ENCODE measurements around the gene ABHD6.
"Not testable (repeated sequence)": the region's sequence is repeated elsewhere in the genome, so short reads cannot be mapped to it uniquely, and the experiment has no call there.

Gene ABHD6

DNA sequence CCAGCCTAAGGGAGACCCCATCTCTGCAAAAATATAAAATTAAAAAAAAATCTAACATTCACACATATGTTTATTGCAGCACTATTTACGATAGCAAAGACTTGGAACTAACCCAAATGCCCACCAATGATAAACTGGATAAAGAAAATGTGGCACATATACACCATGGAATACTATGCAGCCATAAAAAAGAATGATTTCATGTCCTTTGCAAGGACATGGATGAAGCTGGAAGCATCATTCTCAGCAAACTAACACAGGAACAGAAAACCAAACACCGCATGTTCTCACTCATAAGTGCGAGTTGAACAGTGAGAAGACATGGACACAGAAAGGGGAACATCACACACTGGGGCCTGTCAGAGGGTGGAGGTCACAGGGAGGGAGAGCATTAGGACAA, 35.8 kb downstream of the ABHD6 start:
- not testable (repeated sequence) for DNase-seq (ENCODE audit: low read depth in 2 of 3, low spot score in 1 of 3)

DNA sequence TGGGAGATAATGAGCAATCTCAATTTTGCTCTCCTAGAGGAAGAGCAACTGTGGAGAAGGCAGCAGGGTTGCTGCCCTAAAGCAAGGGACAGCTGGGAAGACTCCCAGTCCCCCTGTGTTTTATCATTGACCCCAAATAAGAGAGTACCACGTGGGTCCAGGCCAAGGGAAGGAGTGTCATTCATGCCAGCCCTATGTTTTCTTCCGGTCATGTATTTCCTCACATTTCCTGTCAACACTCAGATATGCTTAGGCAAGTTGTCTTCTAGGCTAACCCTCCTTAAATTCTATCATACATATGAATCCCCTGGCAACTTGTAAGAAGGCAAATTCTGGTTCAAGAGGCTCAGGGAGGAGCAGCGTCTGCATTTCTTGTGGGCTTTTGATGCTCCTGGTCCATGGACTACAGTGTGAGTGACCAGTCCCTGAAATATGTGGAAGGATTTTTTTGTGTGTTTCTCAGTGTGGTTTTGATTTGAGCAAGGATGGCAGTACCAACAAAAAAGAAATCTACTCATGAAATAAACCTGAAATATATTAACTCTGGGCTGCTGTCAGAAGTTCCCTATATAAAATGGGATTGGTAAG, 36.5 kb downstream of the ABHD6 start:
- DNase-seq (ENCODE audit: low read depth in 2 of 3, low spot score in 1 of 3): no peak

DNA sequence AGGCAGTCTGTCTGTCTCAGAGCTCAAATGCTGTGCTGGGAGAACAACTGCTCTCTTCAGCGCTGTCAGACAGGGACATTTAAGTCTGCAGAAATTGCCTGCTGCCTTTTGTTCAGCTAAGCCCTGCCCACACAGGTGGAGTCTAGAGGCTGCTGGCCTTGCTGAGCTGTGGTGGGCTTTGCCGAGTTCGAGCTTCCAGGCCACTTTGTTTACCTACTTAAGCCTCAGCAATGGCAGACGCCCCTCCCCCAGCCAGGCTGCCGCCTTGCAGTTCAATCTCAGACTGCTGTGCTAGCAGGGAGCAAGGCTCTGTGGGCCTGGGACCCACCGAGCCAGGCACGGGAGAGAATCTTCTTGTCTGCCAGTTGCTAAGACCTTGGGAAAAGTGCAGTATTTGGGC, 43.5 kb downstream of the ABHD6 start:
- no peak for DNase-seq (ENCODE audit: low read depth in 2 of 3, low spot score in 1 of 3)

DNA sequence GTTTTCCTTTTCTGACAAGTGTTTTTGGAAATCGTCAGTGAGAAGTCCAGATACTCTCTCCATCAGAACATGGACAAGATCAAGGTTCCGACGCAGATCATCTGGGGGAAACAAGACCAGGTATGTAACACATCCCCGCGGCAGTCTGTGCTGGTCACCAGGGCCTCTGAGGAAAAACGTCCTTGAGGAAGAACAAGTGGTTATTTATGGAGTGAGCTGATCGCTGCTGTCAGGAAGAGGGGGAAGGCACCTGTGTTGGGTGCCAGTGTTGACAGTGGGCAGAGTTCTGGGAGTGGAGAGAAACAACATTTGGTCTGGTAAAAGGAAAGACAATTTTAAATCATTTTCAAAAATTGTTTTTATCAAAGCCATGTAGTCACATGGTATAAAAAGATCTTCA, 47.7 kb downstream of the ABHD6 start:
- DNase-seq (ENCODE audit: low read depth in 2 of 3, low spot score in 1 of 3): no peak

DNA sequence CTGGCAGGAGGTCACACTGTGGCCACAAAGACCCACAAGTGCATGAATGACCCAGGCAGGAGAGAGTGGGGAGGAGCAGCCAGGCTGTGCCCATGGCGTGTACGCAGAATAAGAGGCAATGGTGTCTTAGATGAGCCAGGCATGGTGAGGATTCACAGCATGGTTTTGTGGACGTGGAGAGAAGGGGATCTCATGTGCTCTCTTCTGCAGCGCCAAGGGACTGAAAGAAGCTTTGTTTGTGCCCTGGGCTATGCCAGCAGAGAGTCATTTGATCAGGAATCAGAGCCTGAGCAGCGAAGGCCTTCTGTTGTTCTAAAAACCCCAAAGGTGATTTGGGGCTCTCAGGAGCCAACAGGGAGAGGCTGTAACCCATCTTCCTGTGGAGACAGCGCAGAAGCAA, 49.8 kb downstream of the ABHD6 start:
- DNase-seq (ENCODE audit: low read depth in 2 of 3, low spot score in 1 of 3): no peak

DNA sequence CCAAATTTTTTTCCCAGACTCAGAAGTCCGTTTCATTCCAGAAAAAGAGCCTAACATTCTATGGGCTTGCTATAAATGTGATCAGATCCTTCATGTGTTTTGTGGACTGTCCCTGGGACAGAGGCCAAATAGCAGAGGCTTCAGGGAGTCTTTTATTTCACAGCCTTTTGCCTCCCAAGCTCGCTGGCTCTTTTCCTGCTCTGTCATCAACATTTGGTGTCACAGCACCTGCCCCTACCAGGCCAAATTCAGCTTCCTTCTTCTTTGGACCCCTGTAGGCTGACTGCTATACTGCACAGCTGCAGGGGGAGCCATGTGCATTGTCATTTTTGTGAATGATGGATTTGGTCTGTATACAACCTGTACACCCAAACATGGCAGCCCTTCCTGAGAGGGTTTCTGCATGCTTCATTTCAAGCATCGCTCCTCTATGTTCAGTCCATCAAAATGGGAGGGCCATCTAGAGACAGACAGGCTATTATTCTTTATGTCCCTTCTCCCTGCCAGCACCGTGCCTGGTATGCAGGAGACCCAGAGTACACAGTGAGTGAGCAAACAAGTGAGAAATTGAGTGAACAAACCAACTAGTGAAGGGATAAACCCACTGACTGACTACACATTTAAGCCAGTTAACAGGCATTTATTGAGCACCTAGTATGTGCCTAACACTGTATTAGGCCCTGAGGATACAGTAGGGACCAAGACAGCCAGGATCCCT, 50.6 kb downstream of the ABHD6 start:
- DNase-seq (ENCODE audit: low read depth in 2 of 3, low spot score in 1 of 3): no peak

DNA sequence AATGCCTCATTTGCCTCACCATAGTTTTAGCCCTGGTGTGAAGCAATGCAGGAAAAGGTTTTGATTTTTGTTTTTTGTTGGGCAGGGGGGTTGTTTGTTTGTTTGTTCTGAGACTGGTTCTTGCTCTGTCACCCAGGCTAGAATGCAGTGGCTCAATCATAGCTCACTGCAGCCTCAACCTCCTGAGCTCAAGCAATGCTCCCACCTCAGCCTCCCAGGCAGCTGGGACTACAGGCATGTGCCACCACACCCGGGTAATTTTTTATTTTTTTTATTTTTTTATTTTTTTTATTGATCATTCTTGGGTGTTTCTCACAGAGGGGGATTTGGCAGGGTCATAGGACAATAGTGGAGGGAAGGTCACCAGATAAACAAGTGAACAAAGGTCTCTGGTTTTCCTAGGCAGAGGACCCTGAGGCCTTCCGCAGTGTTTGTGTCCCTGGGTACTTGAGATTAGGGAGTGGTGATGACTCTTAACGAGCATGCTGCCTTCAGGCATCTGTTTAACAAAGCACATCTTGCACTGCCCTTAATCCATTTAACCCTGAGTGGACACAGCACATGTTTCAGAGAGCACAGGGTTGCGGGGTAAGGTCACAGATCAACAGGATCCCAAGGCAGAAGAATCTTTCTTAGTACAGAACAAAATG, 51.5 kb downstream of the ABHD6 start:
- DNase-seq (ENCODE audit: low read depth in 2 of 3, low spot score in 1 of 3): not testable (repeated sequence)

DNA sequence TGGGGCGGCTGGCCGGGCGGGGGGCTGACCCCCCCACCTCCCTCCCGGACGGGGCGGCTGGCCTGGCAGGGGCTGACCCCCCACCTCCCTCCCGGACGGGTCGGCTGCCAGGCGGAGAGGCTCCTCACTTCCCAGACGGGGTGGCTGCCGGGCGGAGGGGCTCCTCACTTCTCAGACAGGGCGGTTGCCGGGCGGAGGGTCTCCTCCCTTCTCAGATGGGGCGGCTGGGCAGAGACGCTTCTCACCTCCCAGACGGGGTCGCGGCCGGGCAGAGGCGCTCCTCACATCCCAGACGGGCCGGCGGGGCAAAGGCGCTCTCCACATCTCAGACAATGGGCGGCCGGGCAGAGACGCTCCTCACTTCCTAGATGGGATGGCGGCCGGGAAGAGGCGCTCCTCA, 52.9 kb downstream of the ABHD6 start:
- not testable (repeated sequence) for DNase-seq (ENCODE audit: low read depth in 2 of 3, low spot score in 1 of 3)

DNA sequence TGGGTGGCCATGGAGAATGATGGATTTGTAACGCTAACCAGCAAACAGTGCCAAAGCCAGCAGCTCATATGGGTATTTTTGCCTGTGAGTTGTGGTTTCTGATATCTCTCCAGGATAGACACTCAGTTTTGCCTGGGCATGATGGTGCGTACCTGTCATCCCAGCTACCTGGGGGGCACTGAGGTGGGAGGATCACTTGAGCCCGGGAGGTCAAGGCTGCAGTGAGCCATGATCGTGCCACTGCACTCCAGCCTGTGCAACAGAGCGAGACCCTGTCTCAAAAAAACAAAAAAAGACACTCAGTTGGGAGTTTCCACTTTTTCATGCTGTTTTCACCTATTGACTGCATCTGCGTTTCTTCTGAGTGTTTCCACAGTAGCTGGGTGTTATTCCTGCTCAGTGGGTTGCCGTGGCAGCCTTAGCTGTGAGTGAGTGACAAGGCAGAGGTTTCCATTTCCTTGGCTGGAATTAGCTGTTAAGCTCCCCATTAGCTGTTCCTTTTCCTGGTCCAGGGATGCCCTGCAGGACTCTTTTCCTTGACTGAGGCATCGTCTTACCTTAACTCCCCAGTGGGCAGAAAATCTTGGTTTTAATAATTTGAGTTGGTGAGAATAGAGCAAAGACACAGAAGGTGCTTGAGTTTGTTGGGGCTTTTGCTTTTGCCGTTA, 54.2 kb downstream of the ABHD6 start:
- no peak for DNase-seq (ENCODE audit: low read depth in 2 of 3, low spot score in 1 of 3)

DNA sequence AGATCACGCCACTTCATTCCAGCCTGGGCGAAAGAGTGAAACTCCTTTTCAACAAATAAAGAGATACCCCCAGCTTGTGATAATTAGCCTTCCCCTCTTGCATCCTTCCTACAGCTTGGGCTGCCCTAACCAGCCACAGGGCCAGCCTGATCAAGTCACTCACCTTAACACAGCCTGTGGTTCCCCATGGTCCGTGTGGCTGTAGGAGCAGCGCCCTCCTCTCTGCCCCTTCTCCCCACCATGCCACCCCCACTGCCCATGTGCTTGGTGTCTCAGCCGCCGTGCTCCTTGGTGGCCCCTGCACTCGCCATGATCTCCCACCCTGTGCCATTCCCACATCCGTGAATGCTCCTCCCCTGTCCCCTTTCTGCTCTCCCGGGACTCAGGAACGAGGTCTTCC, 55.3 kb downstream of the ABHD6 start:
- DNase-seq (ENCODE audit: low read depth in 2 of 3, low spot score in 1 of 3): no peak

DNA sequence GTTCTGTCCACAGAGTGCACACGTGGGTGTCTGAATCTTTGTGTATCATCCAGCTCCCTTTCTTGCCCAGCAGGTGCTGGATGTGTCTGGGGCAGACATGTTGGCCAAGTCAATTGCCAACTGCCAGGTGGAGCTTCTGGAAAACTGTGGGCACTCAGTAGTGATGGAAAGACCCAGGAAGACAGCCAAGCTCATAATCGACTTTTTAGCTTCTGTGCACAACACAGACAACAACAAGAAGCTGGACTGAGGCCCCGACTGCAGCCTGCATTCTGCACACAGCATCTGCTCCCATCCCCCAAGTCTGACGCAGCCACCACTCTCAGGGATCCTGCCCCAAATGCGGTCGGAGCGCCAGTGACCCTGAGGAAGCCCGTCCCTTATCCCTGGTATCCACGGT, 55.9 kb downstream of the ABHD6 start:
- no peak for DNase-seq (ENCODE audit: low read depth in 2 of 3, low spot score in 1 of 3)

DNA sequence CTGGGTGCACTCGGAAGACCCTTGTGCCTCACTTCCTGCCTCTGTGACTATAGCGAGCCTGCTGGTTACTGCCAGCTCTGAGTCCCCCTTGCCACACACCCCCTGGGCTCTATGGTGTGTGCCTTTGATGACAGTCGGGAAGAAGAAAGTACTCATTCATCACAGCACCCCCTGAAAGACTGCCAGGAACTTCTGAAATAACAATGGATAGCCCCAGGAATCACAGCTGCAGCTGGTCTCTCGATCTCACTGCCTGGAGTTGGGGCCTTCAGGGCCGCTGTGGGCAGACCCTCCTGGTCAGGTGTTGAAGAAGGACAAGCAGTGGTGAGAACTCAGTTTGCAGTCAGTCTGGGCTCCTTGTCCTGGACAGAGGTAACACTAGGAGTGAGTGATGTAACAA, 58.7 kb downstream of the ABHD6 start:
- no peak for DNase-seq (ENCODE audit: low read depth in 2 of 3, low spot score in 1 of 3)

DNA sequence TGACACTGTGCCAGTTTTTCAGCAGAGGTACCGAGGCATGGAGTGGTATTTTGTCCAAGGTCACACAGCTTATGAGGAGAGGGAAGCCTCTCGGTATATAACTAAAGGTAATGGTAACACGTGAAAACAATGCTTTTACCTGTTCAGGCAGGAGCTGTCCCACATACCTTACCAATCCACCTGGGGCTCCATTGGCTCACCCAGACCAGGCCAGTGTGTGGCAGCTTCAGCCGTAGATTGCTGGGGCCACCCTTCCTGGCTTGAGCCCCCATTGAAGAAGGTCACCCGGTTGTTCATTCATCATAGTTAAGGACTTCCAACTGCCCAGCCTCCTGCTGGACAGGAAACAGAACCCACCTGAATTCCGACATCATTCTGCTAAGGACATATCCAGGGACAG, 59.3 kb downstream of the ABHD6 start:
- DNase-seq (ENCODE audit: low read depth in 2 of 3, low spot score in 1 of 3): no peak

DNA sequence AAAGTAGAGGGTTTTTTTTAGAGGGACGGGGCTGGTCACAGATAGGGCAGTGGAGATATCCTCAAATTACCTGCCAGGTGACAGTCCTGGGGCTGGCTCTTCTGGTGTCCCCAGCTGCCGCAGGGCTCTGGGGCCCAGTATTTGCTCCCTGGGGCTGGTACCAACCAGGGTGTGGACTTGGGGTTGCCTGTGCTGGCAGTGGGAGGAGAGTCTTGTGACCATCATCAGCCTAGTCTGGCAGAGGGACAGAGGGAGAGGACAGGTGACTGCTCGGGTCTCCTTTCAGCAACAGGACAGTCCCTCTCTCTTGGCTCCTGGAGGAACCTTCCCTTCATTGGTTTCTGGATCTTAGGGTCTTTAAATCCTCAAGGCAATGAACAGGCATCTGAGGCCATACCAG, 60.6 kb downstream of the ABHD6 start:
- no peak for DNase-seq (ENCODE audit: low read depth in 2 of 3, low spot score in 1 of 3)

DNA sequence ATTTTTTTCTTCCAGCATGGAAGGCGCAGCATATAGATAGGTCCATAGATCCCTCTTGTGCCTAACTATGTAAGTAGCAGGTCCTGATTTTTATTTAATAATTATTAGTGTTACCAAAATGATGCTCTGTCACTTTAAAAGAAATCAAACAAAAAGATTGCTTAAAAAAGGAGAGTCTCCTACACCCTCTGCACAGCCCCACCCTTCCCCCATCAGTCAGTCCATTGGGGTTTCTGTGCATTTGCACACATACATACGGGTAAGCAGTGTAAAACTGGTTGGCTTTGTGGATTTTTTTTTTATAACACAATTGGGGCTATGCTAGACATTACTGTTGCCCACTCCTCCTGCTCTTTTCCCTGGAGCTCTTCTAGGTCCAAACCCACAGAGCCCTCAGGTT, 61.5 kb downstream of the ABHD6 start:
- DNase-seq (ENCODE audit: low read depth in 2 of 3, low spot score in 1 of 3): no peak

DNA sequence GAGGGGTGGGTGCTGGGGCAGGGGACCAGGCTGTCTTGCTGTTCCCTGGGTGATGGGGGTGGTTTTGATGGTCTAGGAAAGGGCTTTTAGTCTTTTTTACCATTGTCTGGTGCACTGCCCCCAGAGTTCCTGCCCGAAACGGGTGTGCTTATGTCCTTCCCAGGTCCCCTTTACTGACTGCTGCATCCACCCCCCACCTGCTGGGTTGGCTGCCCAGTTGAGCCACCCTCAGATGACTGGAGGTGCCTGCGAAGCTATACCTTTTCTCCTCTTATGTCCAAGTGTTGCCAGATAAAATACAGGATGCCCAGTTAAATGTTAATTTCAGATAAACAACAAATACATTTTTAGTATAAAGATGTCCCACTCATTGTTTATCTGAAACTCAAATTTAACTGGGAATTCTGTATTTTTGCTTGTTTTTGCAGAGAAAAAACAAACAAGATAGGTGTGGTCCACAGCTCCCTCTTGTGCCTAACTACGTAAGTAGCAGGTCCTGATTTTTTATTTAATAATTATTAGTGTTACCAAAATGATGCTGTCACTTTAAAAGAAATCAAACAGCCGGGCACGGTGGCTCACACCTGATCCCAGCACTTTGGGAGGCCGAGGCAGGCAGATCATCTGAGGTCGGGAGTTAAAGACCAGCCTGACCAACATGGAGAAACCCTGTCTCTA, 62.4 kb downstream of the ABHD6 start:
- no peak for DNase-seq (ENCODE audit: low read depth in 2 of 3, low spot score in 1 of 3)

DNA sequence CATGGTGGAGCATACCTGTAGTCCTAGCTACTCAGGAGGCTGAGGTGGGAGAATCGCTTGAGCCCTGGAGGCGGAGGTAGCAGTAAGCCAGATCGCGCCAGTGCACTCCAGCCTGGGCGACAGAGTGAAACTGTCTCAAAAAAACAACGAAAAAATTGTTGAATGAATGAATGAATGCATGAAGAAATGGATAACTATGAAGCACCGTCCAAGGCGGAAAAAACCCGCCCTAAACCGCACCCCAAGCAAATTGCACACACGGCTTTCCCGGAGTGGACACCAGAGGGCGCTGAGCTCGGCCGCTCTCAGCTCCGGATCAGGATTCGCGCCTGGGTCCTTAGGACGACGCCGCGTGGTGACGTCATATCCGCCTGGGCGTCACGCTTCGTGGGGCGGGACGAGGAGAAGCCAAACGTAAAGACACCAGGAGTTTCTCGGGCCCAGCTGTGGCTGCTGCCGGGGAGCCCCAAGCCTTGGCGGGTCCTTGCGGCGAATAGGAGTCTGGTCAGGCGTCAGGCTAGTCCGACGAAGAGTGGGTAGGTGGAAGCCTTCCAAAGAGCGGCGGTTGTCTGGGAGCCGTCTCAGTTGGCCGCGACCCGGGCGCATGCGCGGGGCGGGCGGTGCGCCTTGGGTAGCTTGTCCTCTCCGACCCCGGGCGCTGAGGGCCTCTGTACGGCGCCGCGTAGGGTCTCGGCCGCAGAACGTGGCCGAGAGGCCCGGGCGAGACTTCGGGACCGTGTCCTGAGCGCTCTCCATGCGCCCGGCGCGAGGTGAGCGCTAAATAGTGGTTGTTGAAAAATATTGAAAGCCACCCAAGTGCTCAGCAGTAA, 68.5 kb downstream of the ABHD6 start, which contains the start of the genes HTD2 and RPP14:
Gene HTD2, plus strand, starts transcription at position 639 of the 830 bp plus-strand sequence. CDS start 11,094 bp downstream, outside the sequence.
Gene RPP14, plus strand, starts transcription at position 364 of the 830 bp plus-strand sequence. CDS start 4,085 bp downstream, outside the sequence.
- DNase-seq (ENCODE audit: low read depth in 2 of 3, low spot score in 1 of 3): peak; percentile 98 to 99 (median 99)

DNA sequence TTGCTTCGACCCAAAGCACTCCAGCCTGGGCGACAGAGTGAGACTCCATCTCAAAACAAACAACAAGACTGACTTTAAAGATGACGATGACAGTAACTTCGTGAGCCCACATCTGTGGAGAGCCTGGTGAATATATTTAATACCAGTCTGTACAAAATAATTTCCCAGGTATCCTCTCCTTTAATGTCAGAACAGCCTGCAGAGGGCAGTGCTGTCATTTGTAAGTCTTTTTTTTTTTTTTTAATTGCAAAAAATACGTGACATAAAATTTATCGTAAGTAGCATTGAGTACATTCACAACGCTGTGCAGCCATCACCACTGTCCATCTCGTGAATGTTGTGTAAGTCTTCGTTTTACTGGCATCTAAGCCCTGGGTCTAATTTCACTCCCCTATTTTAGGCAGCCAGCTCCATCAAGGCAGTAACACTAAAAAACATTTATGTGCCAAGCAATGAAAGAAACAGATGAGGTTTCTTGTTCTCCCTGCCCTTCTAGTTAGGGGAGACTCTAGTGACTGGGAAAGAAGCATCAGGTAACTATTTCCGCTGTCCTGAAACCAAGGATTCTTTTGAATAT, 70.1 kb downstream of the ABHD6 start:
- DNase-seq (ENCODE audit: low read depth in 2 of 3, low spot score in 1 of 3): peak in 2 of 3 donors; percentile 17 to 23

DNA sequence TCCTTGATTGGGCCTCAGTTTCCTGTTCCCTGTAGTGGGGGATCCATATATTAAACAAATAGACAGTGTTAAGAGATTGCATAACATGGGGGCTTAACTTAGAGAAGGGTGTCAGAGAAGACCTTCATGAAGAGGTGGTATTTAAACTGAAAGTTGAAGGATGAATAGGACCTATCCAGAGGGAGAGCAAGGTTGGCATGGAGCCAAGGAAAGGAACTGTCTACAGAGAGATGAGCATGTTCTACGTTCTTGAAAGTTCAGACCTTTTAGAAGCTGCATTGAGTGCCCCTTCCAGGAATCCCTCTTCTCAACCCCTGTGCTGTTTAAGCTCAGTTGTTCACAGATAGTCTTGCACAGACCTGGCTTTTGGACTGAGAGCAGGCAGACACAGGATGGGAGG, 71.1 kb downstream of the ABHD6 start:
- DNase-seq (ENCODE audit: low read depth in 2 of 3, low spot score in 1 of 3): no peak

DNA sequence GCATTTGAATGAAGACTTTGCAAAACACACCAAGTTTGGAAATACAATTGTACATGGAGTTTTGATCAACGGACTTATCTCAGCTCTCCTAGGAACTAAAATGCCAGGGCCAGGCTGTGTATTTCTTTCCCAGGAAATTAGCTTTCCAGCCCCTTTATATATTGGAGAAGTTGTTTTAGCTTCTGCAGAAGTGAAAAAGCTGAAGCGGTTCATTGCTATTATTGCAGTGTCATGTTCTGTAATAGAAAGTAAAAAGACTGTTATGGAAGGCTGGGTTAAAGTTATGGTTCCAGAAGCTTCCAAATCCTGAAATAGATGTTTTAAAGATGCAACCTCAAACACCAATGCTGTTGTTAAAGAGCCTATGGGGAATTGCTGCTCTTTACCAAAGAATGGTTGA, 80.2 kb downstream of the ABHD6 start:
- no peak for DNase-seq (ENCODE audit: low read depth in 2 of 3, low spot score in 1 of 3)

Measured in stimulated activated CD4-positive, alpha-beta T cell treated with anti-CD3 and anti-CD28 coated beads, Interleukin-12 subunit alpha, Interleukin-12 subunit beta, amount 100 ng/mL, for 48 hours (primary cell).